ENCODE measurements around the gene SAMD10. TPM values are rescaled to one million over a fixed set of nuclear protein-coding genes. Genes with fewer than 3 reads are reported as not detected.

Gene SAMD10
- total and polyA plus RNA-seq, 4 donors = 0.74 to 3.4 (median 2.1) TPM

- Histone ChIP-seq H3K36me3 (ENCODE audit: control insufficient read depth in 4 of 4, insufficient read depth in 3 of 4, low read depth in 1 of 4, low read length in 3 of 4) (peaks cover 7 to 18% (median 8%) of the 10 kb centered on the region in 4 donors), H3K27me3 (ENCODE audit: control insufficient read depth in 4 of 4, insufficient read depth in 4 of 4, low read length in 3 of 4) (no peaks in the 10 kb centered on the region), H3K4me3 (ENCODE audit: low read depth in 1 of 3, low read length in 3 of 3) (peak overlapping the region; percentile 56 to 94 (median 78)), H3K9ac (ENCODE audit: low read depth in 1 of 2, low read length in 2 of 2) (peak overlapping the region; percentile 60 to 72), H3K27ac (ENCODE audit: low read depth in 1 of 2, low read length in 2 of 2) (peak overlapping the region; percentile 38 to 84), H3K4me1 (ENCODE audit: control insufficient read depth in 4 of 4, insufficient read depth in 4 of 4, low read length in 3 of 4) (peaks cover 13 to 42% (median 33%) of the 10 kb centered on the region in 4 donors), H3K9me3 (ENCODE audit: control insufficient read depth in 4 of 4, low read length in 3 of 4) (no peaks in the 10 kb centered on the region)
- TF ChIP-seq NR2F2 (IDR thresholded peaks at IDR 0.05) (peak; percentile 91), CTCF (IDR thresholded peaks at IDR 0.05; ENCODE audit: low read depth, low read length, missing input control) (no peak), RXRA (IDR thresholded peaks at IDR 0.05) (peak; percentile 74 to 83), HNF4G (IDR thresholded peaks at IDR 0.05) (peak; percentile 62), REST (IDR thresholded peaks at IDR 0.05) (no peak), MAX (IDR thresholded peaks at IDR 0.05) (no peak), SP1 (IDR thresholded peaks at IDR 0.05) (peak; percentile 75), EGR1 (IDR thresholded peaks at IDR 0.05; ENCODE audit: low read depth in 2 of 2) (no peak), GABPA (IDR thresholded peaks at IDR 0.05 in 1 of 2, conservative IDR thresholded peaks at IDR 0.05 in 1 of 2) (peak in 1 of 2 donors; percentile 65), JUND (IDR thresholded peaks at IDR 0.05) (peak; percentile 99), HNF4A (conservative IDR thresholded peaks at IDR 0.05) (peak; percentile 89 to 94), FOXA2 (IDR thresholded peaks at IDR 0.05) (no peak), RAD21 (IDR thresholded peaks at IDR 0.05) (no peak), ATF3 (IDR thresholded peaks at IDR 0.05) (peak; percentile 97), TAF1 (conservative IDR thresholded peaks at IDR 0.05) (no peak), YY1 (IDR thresholded peaks at IDR 0.05) (peak; percentile 58), FOXA1 (IDR thresholded peaks at IDR 0.05) (no peak), ZBTB33 (IDR thresholded peaks at IDR 0.05) (no peak)
- 2% methylated on average over 70 of the region's 70 CpGs for WGBS
- DNase-seq (ENCODE audit: low spot score) = no peak
These were observed 10.3 kb downstream of the SAMD10 start for GRCh38 chr20:63968928-63969760.
